Fibroblast of skin of right quadriceps (primary cell): ENCODE measurements around the gene RPS6KL1.

Source experiments
- DNase-seq: peaks from one replicate; pipeline ENCODE4 v3.0.0-alpha.2; 2013

The RPS6KL1 gene

DNA sequence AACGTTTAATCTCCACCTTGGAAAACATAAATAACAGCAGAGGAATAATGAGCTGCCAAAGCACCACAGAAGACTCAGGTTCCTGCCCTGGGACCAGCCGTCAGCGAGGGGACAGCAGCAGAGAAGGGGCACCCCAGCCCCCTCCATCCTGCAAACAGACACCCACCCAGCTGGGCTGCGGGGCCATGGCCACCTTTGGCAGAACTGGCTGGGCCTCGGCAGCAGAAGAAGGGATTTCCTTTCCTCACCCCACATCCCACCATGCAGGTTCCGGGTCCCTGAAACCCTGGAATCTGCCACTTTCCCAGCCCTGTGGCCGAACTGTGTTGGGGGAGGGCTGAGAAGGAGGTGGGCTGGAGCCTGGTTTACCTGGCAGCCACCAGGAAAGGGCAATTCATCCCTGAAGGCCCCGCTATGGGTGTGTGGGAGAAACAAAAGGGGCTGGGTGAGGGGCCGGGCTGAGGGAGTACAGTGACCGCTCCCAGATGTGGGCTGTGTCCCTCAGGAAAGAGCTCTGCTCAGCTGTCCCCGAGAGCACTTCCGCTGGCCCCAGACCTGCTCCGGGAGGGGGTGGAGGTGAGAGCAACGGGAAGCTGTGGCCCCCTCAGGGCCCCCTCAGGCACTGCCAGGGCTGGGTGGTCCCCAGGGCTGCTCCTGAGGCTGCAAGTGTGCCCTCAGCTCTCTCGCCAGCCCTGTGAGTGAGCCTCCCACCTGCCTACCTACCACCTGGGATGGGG is 28.6 kb upstream of the RPS6KL1 start:
- no peak for DNase-seq

- no peak for DNase-seq
Observed at GRCh38 chr14:74950795-74951442, 27.9 kb upstream of the RPS6KL1 start.

- DNase-seq: no peak
Observed at GRCh38 chr14:74949859-74950573, 27.0 kb upstream of the RPS6KL1 start.

DNA sequence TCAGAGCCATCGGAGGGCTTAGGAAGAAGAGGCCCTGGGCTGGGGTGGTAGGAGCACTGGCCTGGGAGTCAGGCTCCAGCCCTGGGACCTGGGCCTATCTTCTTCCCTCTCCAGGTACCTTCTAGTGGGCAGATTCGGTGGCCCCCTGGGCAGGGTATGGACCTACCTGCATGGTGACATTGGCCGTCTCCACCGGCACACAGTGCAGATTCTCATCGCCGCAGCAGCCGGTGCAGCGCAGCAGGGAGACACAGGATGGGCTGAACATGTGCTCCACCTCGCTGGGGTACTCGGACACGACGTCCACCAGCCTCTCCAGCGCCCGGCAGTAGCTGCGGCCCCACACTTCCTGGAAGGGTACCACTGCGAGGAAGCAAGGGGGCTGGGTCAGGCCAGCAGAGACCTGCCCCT is 26.1 kb upstream of the RPS6KL1 start:
- DNase-seq: no peak

- DNase-seq: no peak
Observed at GRCh38 chr14:74948228-74949175, 25.4 kb upstream of the RPS6KL1 start.

- no peak for DNase-seq
Observed at GRCh38 chr14:74947353-74948227, 24.5 kb upstream of the RPS6KL1 start.

DNA sequence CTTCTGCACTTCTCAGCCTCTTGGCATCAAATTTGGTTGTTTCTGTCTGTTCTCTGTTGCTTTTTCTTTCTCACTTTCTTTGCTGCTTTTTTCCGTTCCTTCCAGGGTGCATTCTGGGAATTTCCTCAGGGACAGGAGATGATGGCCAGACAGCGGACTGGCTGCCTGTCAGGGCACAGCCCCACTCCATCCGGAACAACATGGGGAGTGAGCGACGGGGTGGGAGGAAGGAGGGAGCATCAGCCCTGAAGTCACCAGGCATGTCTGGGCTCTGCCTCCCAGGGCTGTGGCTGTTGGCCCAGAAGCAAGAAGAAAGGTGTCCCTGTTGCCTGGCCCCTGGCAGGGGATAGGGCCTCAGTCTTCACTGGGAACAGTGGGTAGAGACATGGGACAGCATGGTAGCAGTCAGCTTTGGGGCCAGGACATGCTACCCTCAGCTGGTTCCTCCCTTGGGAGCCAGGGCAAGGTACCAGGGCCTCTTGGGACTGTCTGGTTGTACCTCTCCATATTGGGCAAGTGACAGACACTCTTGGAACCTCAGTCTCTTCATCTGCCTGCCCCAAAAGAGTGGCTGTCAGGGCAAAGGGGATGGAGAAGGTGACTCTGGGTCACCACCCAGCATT is 23.7 kb upstream of the RPS6KL1 start:
- DNase-seq: no peak

DNA sequence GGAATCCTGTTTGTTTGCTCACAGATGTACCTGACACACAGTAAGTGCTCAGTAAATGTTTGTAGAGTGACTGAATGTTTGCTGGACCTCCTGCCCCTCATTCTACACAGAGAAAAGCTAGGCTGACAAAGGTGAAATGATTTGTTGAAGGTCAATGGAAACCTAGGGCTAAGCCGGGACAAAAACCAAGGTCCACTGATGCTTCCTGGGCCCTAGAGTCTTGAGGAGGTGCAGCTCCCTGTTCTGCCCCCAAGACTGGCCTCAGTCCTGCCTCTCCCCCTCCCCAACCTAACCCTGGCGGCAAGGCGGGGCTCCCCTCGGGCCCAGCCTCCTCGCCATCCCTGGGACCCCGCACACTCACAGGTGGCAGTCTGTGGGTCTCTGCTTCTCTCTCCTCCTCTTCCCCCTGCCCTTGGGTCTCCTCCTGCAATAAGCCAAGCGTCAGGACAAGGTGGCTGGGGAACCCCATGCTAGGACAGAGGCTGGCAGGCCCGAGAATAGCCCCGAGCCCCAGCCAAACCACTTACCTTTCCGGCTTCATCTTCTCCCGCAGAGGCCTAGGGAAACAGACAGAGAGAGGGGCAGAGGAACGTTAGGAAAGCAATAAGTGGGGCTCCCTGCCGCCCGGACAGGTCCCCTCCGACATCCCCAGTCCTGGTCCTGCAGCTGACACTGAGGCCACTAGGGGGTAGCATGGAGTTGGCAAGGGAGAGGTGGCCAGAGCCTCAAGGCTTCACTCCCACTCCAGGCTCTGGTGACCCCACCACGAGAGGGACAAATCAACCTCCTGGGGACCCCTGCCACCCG is 23.0 kb upstream of the RPS6KL1 start:
- DNase-seq: peak; percentile 63

- peak; percentile 26 for DNase-seq
Observed at GRCh38 chr14:74945261-74945851, 22.3 kb upstream of the RPS6KL1 start.

DNA sequence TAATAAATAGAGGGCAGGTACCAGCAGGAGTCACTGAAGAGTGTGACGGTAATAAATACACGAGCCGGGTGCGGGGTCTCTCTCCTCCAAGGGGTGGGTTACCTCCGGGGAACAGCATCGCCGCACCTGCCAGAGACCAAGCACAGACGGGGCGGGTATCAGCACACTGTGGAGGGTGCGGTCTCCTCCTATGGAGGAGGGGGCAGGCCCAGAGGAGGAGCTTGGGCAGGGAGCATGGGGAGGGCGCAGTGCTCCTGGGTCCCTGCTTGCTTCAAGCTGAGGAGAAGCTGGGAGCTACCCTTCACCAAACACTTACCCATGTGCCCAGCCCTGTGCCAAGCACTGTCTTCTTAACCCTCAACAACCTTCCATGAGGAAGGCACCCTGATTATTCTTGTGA is 19.5 kb upstream of the RPS6KL1 start:
- DNase-seq: no peak

GRCh38 chr14:74942181-74942580 is 19.1 kb upstream of the RPS6KL1 start:
- no peak for DNase-seq

DNA sequence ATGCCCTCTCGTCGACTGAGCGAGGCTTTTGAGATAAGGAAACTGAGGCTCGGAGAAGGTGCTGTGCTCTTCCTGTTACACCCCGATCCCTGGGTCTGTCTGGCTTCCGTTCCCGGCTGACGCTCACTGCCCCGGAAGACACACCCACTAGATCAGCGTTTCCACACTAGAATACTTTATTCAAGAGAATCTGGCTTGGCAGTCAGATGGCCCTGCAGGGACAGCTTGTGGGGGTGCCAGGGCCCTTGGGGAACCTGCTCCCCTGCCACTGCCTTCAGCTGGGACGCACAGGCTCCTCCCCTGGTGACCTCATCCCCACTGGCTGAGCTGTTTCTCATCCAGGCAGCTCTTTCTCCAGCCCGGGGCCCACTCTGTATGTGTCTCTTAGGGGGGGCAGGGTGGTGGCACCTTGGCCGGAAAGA is 18.6 kb upstream of the RPS6KL1 start:
- peak; percentile 47 for DNase-seq

DNA sequence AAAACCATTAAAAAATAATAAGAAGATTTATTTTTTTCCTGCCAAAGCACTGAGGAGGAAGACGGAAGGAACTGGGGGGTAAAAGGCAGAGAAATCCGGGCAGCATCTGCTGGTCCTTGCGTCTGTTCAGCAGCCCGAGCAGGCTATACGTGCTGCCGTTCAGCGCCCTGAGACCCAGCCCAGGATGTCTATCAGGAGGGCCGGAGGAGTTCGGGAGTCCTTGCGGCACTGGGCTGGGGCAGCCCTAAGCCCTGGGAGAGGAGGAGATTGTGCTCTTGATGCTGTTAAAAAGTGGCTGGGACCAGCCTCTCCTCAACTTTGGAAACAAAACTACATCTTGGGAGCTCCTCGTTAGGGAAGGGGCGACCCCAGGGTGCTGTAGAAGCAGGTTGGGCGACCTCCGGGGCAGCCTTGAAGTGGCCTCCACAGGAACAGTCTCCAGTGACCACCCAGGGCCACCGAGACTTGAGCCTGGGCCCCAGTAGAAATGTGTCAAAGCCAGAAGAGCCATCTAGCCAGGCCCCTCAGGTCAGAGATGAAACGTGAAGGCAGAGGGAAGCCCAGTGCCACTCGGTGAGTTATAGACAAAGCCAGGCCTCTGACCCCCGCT is 18.0 kb upstream of the RPS6KL1 start:
- no peak for DNase-seq

- no peak for DNase-seq
Observed at GRCh38 chr14:74938531-74939495, 15.8 kb upstream of the RPS6KL1 start.

GRCh38 chr14:74937171-74937570 is 14.1 kb upstream of the RPS6KL1 start:
- no peak for DNase-seq

DNA sequence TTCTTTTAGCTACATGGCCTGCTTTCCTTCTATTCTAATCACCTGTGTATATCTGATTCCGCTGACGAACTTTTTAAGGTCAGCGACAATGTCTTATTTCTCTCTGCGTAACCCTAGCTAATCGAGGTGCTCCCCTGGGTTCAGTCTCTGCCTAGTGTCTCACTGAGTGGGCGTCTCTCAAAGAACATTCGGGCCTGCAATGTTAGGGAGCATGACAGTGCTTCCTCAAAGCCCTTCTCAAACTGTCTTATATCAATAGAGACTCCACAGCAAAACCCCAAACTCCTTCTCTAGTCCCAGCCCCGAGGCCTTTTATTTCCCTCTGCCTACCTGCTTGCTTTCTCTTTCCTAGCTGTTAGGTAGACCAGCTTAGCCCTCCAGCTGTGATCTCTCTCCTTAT is 13.7 kb upstream of the RPS6KL1 start:
- DNase-seq: no peak

- DNase-seq: no peak
Observed at GRCh38 chr14:74936151-74936550, 13.1 kb upstream of the RPS6KL1 start.

DNA sequence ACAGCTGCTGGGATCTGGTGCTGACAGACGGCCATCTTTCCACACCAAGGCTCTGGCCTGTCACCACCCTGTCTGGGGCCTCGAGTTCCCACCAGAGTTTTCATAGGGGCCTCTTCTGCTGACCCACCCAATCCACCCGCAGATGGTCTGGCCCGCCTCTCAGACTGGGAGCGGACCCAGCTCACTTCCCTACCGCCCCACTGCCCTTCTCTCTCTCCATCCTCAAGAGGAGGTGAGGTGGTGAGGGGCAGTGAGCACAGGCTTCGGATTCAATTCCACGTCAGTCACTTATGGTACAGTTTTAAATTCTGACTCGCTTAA is 12.3 kb upstream of the RPS6KL1 start:
- DNase-seq: no peak
